Cardiac muscle cell (in vitro differentiated cells and primary cell): ENCODE results near the gene CFAP46. TPM values are rescaled to one million over a fixed set of nuclear protein-coding genes. Genes with fewer than 3 reads are reported as not detected.

Source experiments
- DNase-seq, 2 donors: peaks; one replicate each; pipeline versions ENCODE4 v3.0.0 to v3.0.0-alpha.2; 2010 to 2017; ENCODE audit warnings: low read depth in 1 of 2, low spot score in 1 of 2
- H3K27ac ChIP-seq: fragments of 200-600 bp; sonication (generic); 2 replicates; pipeline ENCODE4 v1.5.1; 2016
- H3K27me3 ChIP-seq: fragments of 200-600 bp; sonication (generic); 2 replicates; pipeline ENCODE4 v1.6.0; 2016; ENCODE audit warnings: control low read depth
- H3K36me3 ChIP-seq: fragments of 200-600 bp; sonication (generic); 2 replicates; pipeline ENCODE4 v1.5.1; 2016; ENCODE audit warnings: control low read depth
- H3K4me1 ChIP-seq: fragments of 200-600 bp; sonication (generic); 2 replicates; pipeline ENCODE4 v1.8.1; 2017; ENCODE audit warnings: low read depth, mild to moderate bottlenecking, mixed run types
- H3K4me3 ChIP-seq: fragments of 200-600 bp; sonication (generic); 2 replicates; pipeline ENCODE4 v1.5.1; 2016; ENCODE audit warnings: mild to moderate bottlenecking
- H3K9me3 ChIP-seq: fragments of 200-600 bp; sonication (generic); 2 replicates; pipeline ENCODE4 v1.5.1; 2017; ENCODE audit warnings: low read depth, mild to moderate bottlenecking, control low read depth
- polyA plus RNA-seq: library from polyadenylated mRNA; unstranded; fragments of >200 nt; fragmentation: Nextera tagmentation; extraction: Ambion mirVana; gene quantifications from 2 replicates; pipeline ENCODE4 v1.2.1, GENCODE V29; 2016
- total RNA-seq: library from RNA; depleted of rRNA; stranded (reverse); fragments of >200 nt; gene quantifications from 2 replicates; pipeline ENCODE4 v1.2.3, GENCODE V29; 2016
- TF ChIP-seq, protein P1 (sequence below): IDR thresholded peaks from 2 replicates; pipeline ENCODE4 v1.5.1; 2012; ENCODE audit warnings: low read depth, mild to moderate bottlenecking, low read length

Gene CFAP46
- total and polyA plus RNA-seq, 2 experiments from 2014 or later, result 2.8 to 4.5 TPM

DNA sequence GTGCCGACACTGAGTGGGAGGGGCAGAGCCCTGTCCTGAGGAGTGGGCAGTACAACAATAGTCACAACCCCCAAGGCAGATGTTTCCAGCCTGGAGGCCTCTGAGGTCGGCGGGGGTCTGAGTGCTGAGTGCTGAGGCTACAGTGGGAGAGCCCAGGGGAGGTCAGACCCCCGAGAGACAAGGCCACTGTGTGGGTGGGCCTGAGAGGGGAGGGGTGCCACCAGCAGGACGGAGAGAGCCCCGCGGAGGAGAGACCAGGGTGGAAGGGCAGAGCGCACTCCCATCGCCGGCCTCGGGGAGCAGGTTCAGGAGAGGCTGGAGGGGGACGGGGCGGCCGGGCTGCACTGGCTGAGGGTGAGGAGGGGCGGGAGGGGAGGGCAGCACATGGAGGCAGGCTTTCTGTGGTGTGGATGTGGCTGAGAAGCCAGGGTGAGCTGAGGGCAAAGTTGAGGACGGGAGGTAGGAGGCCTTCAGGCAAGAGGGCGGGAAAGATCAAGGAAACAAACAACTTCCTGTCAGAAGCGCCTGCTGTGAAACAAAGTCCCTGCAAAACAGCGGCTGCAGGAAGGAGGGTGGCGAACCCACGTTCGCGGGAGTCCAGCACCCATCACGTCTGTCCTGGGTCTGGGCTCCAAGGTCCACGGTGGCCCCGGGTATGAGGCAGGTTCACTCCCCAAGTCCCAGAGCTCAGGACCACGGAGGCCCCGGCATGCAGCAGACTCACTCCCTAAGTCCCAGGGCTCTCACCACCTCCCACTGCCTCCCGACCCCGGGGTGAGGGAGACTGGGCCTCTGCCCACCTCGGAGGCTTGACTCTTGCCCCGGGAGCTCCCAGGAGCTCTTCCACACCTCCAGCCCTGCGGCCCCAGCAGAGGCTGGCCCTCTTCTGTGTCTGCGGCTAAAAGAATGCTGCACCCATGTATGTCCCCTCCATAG, 79.6 kb downstream of the CFAP46 start:
- Histone ChIP-seq H3K27ac (no peak overlapping the region), H3K4me1 (no peaks in the 10 kb centered on the region), H3K9me3 (no peaks in the 10 kb centered on the region), H3K4me3 (no peak overlapping the region), H3K27me3 (no peaks in the 10 kb centered on the region), H3K36me3 (no peaks in the 10 kb centered on the region)
- no peak for DNase-seq
- TF ChIP-seq, protein P1, sequence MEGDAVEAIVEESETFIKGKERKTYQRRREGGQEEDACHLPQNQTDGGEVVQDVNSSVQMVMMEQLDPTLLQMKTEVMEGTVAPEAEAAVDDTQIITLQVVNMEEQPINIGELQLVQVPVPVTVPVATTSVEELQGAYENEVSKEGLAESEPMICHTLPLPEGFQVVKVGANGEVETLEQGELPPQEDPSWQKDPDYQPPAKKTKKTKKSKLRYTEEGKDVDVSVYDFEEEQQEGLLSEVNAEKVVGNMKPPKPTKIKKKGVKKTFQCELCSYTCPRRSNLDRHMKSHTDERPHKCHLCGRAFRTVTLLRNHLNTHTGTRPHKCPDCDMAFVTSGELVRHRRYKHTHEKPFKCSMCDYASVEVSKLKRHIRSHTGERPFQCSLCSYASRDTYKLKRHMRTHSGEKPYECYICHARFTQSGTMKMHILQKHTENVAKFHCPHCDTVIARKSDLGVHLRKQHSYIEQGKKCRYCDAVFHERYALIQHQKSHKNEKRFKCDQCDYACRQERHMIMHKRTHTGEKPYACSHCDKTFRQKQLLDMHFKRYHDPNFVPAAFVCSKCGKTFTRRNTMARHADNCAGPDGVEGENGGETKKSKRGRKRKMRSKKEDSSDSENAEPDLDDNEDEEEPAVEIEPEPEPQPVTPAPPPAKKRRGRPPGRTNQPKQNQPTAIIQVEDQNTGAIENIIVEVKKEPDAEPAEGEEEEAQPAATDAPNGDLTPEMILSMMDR, result no peak

DNA sequence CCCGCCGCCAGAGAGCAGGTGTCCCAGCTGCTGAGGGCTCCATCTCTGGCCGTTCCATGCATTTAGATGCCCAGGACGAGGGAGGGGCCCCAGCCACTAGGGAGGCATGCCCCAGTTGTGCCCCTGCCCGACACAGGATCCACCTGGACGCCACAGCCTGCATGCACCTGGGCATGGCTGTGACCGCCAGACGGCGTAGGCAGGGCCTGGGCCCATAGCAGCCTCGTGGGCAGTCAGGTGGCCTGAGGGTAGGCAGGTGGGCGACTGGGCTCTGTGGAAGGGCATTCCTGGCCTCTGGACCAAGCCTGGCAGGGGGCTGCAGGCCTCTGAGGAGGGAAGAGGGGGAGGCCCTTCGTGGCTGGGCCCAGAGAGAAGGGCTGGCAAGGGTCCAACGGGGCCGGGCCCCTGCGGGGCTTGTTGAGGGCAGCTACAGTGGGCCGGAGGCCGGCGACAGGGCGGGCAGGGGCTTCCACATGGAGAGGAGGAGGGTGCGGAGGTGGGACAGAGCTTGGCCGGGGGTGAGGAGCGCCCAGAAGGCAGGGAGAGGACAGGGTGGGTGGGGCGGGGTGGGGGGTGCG, 80.4 kb downstream of the CFAP46 start:
- Histone ChIP-seq H3K27ac (no peak overlapping the region), H3K4me1 (no peaks in the 10 kb centered on the region), H3K4me3 (no peak overlapping the region), H3K27me3 (no peaks in the 10 kb centered on the region), H3K36me3 (no peaks in the 10 kb centered on the region), H3K9me3 (no peaks in the 10 kb centered on the region)
- DNase-seq, result no peak
- TF ChIP-seq, protein P1, result no peak

DNA sequence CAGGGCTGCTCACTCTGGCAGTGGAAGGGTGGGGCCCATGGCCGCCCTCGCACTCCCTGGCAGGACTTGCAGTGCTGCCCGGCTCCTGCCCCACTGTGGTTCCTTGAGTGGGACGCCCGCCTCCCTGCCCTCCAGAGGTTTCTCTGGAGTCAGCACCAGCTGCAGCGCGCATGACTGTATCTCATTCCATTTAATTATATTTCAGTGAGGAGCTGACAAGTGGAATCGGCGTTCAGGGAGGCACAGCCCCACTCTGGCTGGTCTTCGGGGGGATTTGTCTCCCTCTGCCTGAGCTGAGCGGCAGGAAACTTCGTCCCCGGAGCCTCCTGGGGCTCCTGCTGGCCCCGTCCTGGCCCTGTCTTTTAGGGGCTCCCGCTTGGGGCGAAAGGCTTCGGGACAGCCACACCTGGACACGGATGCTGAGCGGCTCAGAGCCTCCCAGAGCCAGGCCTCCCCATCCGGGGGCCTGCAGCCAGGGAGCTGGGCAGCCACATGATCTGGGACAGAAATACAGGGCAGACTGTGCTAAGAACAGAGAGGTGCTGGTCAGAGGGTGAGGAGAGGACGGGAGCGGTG, 81.2 kb downstream of the CFAP46 start:
- Histone ChIP-seq H3K4me1 (no peaks in the 10 kb centered on the region), H3K9me3 (no peaks in the 10 kb centered on the region), H3K27me3 (no peaks in the 10 kb centered on the region), H3K36me3 (no peaks in the 10 kb centered on the region), H3K27ac (no peak overlapping the region), H3K4me3 (no peak overlapping the region)
- TF ChIP-seq, protein P1, result no peak
- DNase-seq, result no peak

DNA sequence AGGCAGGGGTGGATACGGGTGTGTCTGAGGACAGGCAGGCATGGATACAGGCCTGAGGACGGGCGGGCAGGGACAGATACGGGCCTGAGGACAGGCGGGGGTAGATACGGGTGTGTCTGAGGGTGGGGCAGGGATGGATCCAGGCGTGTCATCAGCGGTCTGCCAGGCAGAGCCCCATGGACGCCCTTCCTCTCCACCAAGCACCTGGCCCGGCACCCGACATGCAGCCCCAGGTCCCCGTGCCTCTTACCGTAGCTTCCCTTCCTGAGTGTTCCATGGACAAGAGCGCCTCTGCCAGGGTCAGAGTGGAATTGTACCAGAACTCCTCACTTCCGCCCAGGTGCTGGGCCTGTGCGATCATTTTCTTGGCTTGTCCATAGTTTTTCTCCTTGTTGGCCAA, 81.8 kb downstream of the CFAP46 start:
- no peak for DNase-seq
- no peak overlapping the region for H3K27ac ChIP-seq
- no peaks in the 10 kb centered on the region for H3K36me3 ChIP-seq
- no peaks in the 10 kb centered on the region for H3K9me3 ChIP-seq
- H3K4me3 ChIP-seq, result no peak overlapping the region
- H3K4me1 ChIP-seq, result no peaks in the 10 kb centered on the region
- no peaks in the 10 kb centered on the region for H3K27me3 ChIP-seq
- TF ChIP-seq, protein P1, result no peak

DNA sequence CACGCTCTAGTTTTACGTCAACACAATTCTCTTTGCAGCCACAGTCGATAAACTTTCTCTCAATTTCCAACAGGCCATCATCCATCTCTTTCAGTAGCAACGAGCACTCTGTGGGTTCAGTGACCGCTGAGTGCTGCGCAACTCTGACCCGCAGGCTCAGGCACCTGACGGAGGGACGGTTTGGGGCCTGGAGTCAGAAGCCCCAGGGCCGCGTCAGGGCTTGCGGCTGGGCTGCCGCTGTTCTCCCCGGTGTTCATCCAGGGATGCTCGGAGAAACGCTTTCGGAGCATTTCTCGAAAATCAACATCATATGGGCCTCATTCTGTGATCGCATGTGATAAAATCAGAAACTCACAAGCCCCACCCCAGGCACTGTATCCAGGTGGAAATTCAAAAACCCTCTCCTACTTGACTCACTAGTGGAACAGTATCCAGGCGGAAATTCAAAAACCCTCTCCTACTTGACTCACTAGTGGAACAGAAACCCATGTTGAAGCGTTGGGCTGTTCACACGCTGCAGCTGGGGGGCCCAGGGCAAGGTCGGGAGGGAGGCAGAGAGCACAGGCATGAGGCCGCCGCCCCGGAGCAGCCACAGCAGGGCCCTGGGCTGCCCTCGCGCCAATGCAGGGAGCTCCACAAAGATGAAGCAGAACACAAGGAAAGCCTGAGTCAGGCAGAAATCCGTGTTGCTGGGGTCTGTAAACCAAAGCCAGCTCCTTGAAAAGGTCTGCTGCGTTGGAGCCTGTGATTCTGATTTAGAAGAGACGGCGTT, 83.1 kb downstream of the CFAP46 start:
- Histone ChIP-seq H3K27me3 (no peaks in the 10 kb centered on the region), H3K4me1 (no peaks in the 10 kb centered on the region), H3K36me3 (no peaks in the 10 kb centered on the region), H3K9me3 (no peaks in the 10 kb centered on the region), H3K4me3 (no peak overlapping the region), H3K27ac (no peak overlapping the region)
- DNase-seq, result no peak
- TF ChIP-seq, protein P1, result no peak
